ENCODE measurements around the gene TFDP1.

Gene TFDP1

GRCh38 chr13:113598481-113598880 lies 13.9 kb downstream of the TFDP1 start:
- no peak for DNase-seq

DNA sequence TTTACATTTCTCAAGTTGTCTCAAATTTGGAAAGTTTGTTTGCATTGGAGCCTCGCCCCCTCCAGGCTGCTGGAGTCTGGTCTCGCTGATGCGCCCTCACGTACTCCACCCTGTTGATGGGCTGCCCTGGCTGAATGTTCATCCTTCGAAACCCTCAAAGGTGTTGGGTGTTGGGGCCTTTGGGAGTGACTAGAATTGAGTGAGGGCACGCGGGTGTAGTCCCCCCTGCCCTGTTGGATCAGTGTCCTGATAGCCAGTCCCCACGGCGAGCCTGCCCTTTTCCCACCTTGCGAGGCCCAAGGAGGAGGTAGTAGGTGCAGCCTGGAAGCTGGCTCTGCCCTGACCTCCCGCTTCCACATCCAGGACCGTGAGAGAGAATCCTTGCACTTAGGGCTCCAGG lies 14.8 kb downstream of the TFDP1 start:
- no peak for DNase-seq

GRCh38 chr13:113601166-113602070 lies 16.9 kb downstream of the TFDP1 start:
- DNase-seq = no peak

DNA sequence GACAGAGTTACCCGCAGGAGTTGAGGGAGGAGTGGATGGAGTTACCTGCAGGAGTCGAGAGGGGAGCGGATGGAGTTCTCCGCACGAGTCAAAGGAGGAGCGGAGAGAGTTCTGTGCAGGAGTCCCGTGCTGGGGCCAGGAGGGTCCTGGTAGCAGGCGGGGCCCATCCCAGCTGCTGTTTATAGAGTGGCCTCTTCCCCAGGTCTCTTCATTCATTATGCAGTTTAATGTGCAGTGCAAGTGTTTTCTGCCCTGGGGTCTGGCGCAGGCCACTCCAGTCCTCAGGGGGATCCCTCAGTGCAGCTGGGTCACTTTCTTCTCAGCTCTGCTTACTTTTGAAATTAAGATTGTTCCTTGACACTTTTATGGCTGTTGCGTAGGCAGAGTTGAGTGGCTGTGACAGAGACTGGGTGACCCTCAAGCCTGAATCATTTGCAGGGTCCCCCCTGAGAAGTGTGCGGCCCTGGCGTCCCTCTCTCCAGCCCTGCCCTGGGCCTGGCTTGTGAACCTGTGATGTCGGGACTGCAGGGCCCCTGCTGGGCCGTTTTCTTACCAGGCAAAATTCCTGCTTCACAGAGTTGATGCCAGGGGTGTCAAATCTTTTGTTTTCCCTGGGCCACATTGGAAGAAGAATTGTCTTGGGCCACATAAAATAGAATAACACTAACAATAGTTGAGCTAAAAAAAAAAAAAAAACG lies 17.9 kb downstream of the TFDP1 start:
- no peak for DNase-seq

- no peak for DNase-seq
Observed at GRCh38 chr13:113603116-113603710, 18.7 kb downstream of the TFDP1 start.

- DNase-seq = no peak
Observed at GRCh38 chr13:113604186-113604585, 19.6 kb downstream of the TFDP1 start.

DNA sequence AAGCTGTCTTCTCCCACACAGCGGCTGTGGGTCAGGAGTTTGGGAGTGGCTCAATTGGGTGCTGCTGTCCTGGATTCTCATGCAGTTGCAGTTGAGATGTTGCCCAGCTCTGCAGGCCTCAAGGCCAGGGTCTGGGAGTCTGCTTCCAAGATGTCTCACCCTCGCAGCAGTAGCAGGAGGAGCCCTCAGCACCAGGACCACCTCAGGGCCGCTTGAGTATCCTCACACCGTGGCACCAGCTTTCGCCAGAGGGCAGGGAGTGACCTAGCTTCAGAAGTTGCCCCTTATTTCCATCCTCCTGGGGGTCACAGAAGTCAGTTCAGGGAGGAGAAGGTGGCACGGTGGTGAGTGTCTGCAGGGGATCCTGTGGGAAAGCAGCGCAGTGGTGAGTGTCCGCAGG lies 20.9 kb downstream of the TFDP1 start:
- DNase-seq = no peak

- DNase-seq = no peak
Observed at GRCh38 chr13:113605866-113606438, 21.4 kb downstream of the TFDP1 start.

- no peak for DNase-seq
Observed at GRCh38 chr13:113607056-113607888, 22.7 kb downstream of the TFDP1 start.

DNA sequence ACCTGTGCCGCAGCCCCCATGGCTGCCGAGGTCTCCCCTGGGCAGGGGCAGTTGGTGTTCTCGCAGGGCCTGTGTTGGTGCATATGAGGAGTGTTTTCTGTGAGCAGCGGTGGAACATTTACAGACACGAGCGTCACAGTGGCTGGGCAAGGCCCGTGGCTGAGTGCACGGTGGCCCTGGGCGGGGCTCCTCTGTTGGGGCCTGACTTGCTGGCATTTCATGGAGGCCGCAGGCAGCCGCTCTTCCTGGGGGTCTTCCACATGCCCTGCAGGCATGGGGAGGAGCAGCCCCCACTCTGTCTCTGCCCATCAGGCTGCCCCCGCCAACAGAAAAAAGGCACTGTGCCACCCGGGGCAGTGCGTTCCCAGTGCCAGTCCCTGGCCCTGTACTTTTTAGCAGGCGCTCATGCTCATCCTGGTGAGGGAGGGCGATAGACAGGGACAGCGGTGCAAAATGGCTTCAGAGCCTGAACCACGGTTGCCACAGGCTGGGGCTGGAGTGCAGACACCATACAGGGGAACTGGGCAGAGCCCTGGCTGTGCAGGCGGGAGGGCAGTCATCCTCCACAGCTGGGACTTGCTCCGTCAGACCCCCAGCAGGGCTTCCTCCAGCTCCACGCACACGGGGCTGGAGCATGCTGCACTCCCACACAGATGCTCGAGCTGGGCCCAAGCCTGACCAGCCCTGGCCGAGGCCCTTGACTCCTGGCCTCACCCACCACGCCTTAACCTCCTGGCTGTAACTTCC lies 23.5 kb downstream of the TFDP1 start:
- no peak for DNase-seq

GRCh38 chr13:113608967-113609533 lies 24.5 kb downstream of the TFDP1 start:
- DNase-seq = no peak

GRCh38 chr13:113609616-113610015 lies 25.1 kb downstream of the TFDP1 start:
- no peak for DNase-seq

- no peak for DNase-seq
Observed at GRCh38 chr13:113610266-113610665, 25.7 kb downstream of the TFDP1 start.

- no peak for DNase-seq
Observed at GRCh38 chr13:113611996-113612395, 27.4 kb downstream of the TFDP1 start.

DNA sequence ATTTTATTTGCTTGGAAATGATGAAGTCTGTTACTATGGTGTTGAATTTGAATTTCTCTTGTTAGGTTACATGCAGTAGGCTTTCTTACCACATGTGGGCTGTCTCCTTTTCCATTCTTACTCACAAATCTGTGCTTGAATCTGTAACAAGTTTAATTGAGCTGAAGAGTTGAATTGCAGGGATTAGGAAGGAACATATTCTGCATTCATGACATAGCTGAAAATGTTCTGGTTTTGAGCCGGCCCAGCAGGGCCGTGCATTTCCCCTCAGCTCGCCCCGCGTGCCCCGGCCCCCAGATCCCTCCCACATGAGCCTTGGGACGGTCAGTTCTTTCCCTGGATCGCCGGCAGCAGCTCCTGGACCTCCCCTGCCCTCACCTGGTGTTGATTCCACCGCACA lies 28.1 kb downstream of the TFDP1 start:
- DNase-seq = no peak

DNA sequence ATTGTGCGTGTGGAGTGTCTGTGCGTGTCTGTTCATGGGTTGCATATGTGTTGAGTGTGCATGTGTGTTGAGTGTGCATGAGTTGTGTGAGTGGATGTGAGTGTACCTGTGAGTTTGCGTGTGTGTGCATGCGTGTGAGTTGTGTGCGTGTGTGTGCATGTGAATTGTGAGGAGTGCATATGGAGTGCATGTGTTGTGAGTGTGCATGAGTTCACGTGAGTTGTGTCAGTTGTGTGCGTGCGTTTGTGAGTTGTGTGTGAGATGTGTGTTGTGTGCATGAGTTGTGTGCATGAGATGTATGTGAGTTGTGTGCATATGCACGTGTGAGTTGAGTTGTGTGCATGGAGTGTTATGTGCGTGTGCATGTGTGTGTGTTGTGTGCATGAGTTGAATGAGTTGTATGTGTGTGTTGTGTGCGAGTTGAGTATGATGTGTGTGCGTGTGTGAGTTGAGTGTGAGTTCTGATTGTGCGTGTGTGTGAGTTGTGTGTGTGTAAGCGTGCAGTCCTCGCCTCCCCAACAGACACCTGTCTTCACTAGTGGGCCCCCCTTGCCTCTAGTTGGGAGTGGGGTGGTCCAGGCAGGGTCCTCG lies 29.3 kb downstream of the TFDP1 start:
- DNase-seq = no peak

- no peak for DNase-seq
Observed at GRCh38 chr13:113616281-113616906, 31.8 kb downstream of the TFDP1 start.

DNA sequence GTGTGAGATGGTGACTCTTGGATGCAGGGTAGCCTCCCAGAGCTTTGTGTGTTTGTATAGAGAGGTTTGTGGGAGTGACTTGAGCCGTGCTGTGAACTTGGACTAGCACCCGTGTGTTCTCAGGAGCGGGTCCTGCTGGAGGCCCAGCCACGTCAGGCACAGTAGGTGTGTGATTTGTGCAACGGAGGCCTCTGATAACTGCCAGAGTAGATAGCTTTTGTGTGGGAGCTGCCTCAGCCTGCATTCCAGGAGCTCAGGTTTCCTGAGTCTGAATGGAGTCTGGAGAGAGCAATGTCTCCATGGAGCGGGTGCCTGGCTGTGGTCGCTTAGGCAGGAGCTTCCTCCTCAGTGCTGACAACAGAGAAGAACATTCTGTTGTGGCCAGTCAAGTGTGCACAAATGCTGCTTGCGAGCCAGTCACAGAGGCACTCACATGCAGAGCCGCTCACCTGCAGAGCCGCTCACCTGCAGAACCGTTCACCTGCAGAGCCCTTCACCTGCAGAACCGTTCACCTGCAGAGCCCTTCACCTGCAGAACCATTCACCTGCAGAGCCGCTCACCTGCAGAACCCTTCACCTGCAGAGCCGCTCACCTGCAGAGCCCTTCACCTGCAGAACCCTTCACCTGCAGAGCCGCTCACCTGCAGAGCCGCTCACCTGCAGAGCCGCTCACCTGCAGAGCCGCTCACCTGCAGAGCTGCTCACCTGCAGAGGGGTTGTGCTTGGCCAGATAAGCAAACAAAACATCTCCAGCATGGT lies 32.6 kb downstream of the TFDP1 start:
- no peak for DNase-seq

DNA sequence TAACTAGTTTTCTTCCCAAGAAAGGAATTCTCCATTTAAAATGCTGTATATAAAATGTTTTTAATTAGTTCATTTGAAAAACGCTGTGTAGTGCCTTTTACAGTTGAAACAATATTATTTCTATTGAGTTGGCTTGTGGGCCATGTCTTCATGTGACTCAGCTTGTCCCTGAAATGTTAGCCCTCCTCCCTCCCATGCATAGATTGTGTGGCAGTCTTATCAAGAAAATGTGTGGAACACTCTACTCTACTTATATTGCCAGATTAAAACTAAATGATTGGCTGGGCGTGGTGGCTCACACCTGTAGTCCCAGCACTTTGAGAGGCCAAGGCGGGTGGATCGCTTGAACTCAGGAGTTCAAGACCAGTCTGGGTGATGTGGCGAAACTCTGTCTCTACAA lies 33.4 kb downstream of the TFDP1 start:
- DNase-seq = peak; percentile 34

Measured in fibroblast of skin of back (primary cell).